Measurements from ENCODE around the gene ASB18. TPM values are rescaled to one million over a fixed set of nuclear protein-coding genes. Genes with fewer than 3 reads are reported as not detected.

The ASB18 gene
- total RNA-seq, 1 experiment from 2014 or later: not detected

GRCh38 chr2:236302555-236302954, 38.3 kb upstream of the ASB18 start:
- DNase-seq (ENCODE audit: low read depth, low spot score): no peak
- no peak for ATAC-seq
- Histone ChIP-seq H2AFZ (ENCODE audit: low read depth, low read length, poor library complexity, severe bottlenecking) (no peak overlapping the region), H3K9me2 (ENCODE audit: insufficient read depth) (no peaks in the 10 kb centered on the region), H3K79me2 (ENCODE audit: insufficient read depth, low read length) (no peaks in the 10 kb centered on the region), H3K9ac (ENCODE audit: low read length) (no peak overlapping the region), H3K4me1 (ENCODE audit: control insufficient read depth in 1 of 2, insufficient read depth in 2 of 2, low read length in 2 of 2) (no peaks in the 10 kb centered on the region), H3K27ac (ENCODE audit: low read depth, low read length) (no peak overlapping the region), H4K20me1 (ENCODE audit: insufficient read depth) (no peaks in the 10 kb centered on the region), H3K36me3 (ENCODE audit: control insufficient read depth in 1 of 2, insufficient read depth in 2 of 2, low read length in 2 of 2) (no peaks in the 10 kb centered on the region), H3K9me3 (ENCODE audit: control insufficient read depth in 1 of 2, insufficient read depth in 1 of 2, low read depth in 1 of 2, low read length in 2 of 2) (no peaks in the 10 kb centered on the region), H3K4me2 (ENCODE audit: low read length) (no peak overlapping the region), H3K4me3 (replicated peaks in 1 of 2; ENCODE audit: low read depth in 1 of 2, low read length in 2 of 2) (no peak overlapping the region), H3K27me3 (ENCODE audit: insufficient read depth, low read length) (no peaks in the 10 kb centered on the region)
- intact Hi-C loops (cut with micrococcal nuclease): no loop called here
- TF ChIP-seq ELF1 (IDR thresholded peaks at IDR 0.05; ENCODE audit: borderline replicate concordance, low read depth) (no peak), MAX (IDR thresholded peaks at IDR 0.05) (no peak), FOSL1 (IDR thresholded peaks at IDR 0.05; ENCODE audit: low read depth) (no peak), YY1 (IDR thresholded peaks at IDR 0.05; ENCODE audit: extremely low read depth, insufficient replicate concordance, low read depth, low read length) (no peak), CEBPB (IDR thresholded peaks at IDR 0.05; ENCODE audit: low read depth) (no peak), SRF (IDR thresholded peaks at IDR 0.05; ENCODE audit: low read depth) (no peak), CTCF (IDR thresholded peaks at IDR 0.05 in 2 of 3, conservative IDR thresholded peaks at IDR 0.05 in 1 of 3; ENCODE audit: borderline replicate concordance in 1 of 3, insufficient read depth in 1 of 3, low read depth in 2 of 3, low read length in 2 of 3) (no peak), EGR1 (IDR thresholded peaks at IDR 0.05; ENCODE audit: low read depth) (no peak), POLR2AphosphoS5 (IDR thresholded peaks at IDR 0.05; ENCODE audit: low read depth, low read length) (no peak), POLR2A (IDR thresholded peaks at IDR 0.05; ENCODE audit: borderline replicate concordance, extremely low read depth, insufficient read depth, insufficient read length) (no peak), TCF7L2 (IDR thresholded peaks at IDR 0.05; ENCODE audit: borderline replicate concordance, extremely low read depth, insufficient read depth, insufficient read length) (no peak), EZH2phosphoT487 (IDR thresholded peaks at IDR 0.05; ENCODE audit: borderline replicate concordance) (no peak), EZH2 (IDR thresholded peaks at IDR 0.05) (no peak), ZBTB33 (IDR thresholded peaks at IDR 0.05; ENCODE audit: extremely low read depth, insufficient replicate concordance, low read length) (no peak), CBX3 (IDR thresholded peaks at IDR 0.05; ENCODE audit: low read depth) (no peak), RAD21 (IDR thresholded peaks at IDR 0.05; ENCODE audit: low read depth) (no peak), SP1 (IDR thresholded peaks at IDR 0.05; ENCODE audit: low read depth) (no peak), ZFX (IDR thresholded peaks at IDR 0.05) (no peak)
- TF ChIP-seq, protein P1, sequence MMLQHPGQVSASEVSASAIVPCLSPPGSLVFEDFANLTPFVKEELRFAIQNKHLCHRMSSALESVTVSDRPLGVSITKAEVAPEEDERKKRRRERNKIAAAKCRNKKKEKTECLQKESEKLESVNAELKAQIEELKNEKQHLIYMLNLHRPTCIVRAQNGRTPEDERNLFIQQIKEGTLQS (IDR thresholded peaks at IDR 0.05): no peak
- RAD21 ChIA-PET (ENCODE audit: low non-redundant PET in 1 of 2, low total read pairs in 2 of 2, uncharacterized antibody in 2 of 2, unreplicated experiment in 2 of 2): no interaction called here
- POLR2A ChIA-PET: no interaction called here
- no TSS peak for BruUV-seq (replicated peaks)
- CTCF ChIA-PET: no interaction called here
